HepG2 (cell line): Measurements from ENCODE around the gene EXOC7. TPM values are rescaled to one million over a fixed set of nuclear protein-coding genes. Genes with fewer than 3 reads are reported as not detected.

ENCODE experiments used
- AKAP8 ChIP-seq: sonication (generic); formaldehyde crosslinking; IDR thresholded peaks from 2 replicates; pipeline ENCODE4 v1.5.1; 2020; ENCODE audit warnings: mild to moderate bottlenecking, missing genetic modification reagents
- ATF5 ChIP-seq: sonication (generic); formaldehyde crosslinking; IDR thresholded peaks from 2 replicates; pipeline ENCODE4 v1.4.0; 2020; ENCODE audit warnings: mild to moderate bottlenecking, low read depth, missing genetic modification reagents
- ATF7 ChIP-seq, 2 experiments: fragments of 450-650 bp in 1 of 2; sonication (generic) in 1 of 2; formaldehyde crosslinking in 1 of 2; IDR thresholded peaks; 2 replicates each; pipeline versions ENCODE4 v1.4.0 to v1.6.1; 2016 to 2020; ENCODE audit warnings: antibody characterized with exemption in 1 of 2, mild to moderate bottlenecking in 1 of 2, missing genetic modification reagents in 1 of 2
- ATF7-NPFF ChIP-seq: sonication (generic); formaldehyde crosslinking; IDR thresholded peaks from 2 replicates; pipeline ENCODE4 v1.8.1; 2023; ENCODE audit warnings: mild to moderate bottlenecking, low read depth, missing genetic modification reagents, moderate library complexity
- CENPX ChIP-seq: sonication (generic); formaldehyde crosslinking; IDR thresholded peaks from 2 replicates; pipeline ENCODE4 v1.9.0; 2021; ENCODE audit warnings: mild to moderate bottlenecking, missing genetic modification reagents, moderate library complexity
- HCFC1 ChIP-seq: fragments of 150-350 bp; IDR thresholded peaks from 2 replicates; pipeline ENCODE4 v1.6.1; 2014; ENCODE audit warnings: low read depth, low read length
- HIC2 ChIP-seq: sonication (generic); formaldehyde crosslinking; IDR thresholded peaks from 2 replicates; pipeline ENCODE4 v1.9.0; 2022; ENCODE audit warnings: low read depth, missing genetic modification reagents
- HIVEP1 ChIP-seq: sonication (generic); formaldehyde crosslinking; IDR thresholded peaks from 2 replicates; pipeline ENCODE4 v1.4.0; 2020; ENCODE audit warnings: mild to moderate bottlenecking, missing genetic modification reagents
- ISL2 ChIP-seq: sonication (generic); formaldehyde crosslinking; IDR thresholded peaks from 2 replicates; pipeline ENCODE4 v1.5.0; 2020; ENCODE audit warnings: missing genetic modification reagents
- KAT8 ChIP-seq: IDR thresholded peaks from 2 replicates; pipeline ENCODE4 v1.6.1; 2016; ENCODE audit warnings: missing genetic modification reagents, missing compliant biosample characterization
- MTA3 ChIP-seq: sonication (generic); formaldehyde crosslinking; IDR thresholded peaks from 2 replicates; pipeline ENCODE4 v1.4.0; 2020; ENCODE audit warnings: missing genetic modification reagents
- MYC ChIP-seq: sonication (generic); formaldehyde crosslinking; IDR thresholded peaks from 2 replicates; pipeline ENCODE4 v1.9.0; 2021; ENCODE audit warnings: missing genetic modification reagents, borderline replicate concordance
- TFE3 ChIP-seq: IDR thresholded peaks from 2 replicates; pipeline ENCODE4 v1.6.1; 2016
- TOPORS ChIP-seq: sonication (generic); formaldehyde crosslinking; IDR thresholded peaks from 2 replicates; pipeline ENCODE4 v1.8.0; 2023; ENCODE audit warnings: mild to moderate bottlenecking, missing genetic modification reagents
- ZFP36 ChIP-seq: fragments of 150-350 bp; IDR thresholded peaks from 2 replicates; pipeline ENCODE4 v1.6.1; 2018; ENCODE audit warnings: borderline replicate concordance, low read length, low read depth; ENCODE audit not compliant: partially characterized antibody
- ZFP82 ChIP-seq: sonication (generic); formaldehyde crosslinking; IDR thresholded peaks from 2 replicates; pipeline ENCODE4 v1.5.1; 2020; ENCODE audit warnings: mild to moderate bottlenecking, missing genetic modification reagents, borderline replicate concordance
- ZFX ChIP-seq: sonication (generic); formaldehyde crosslinking; IDR thresholded peaks from 2 replicates; pipeline ENCODE4 v1.4.0; 2020; ENCODE audit warnings: mild to moderate bottlenecking, low read depth, missing genetic modification reagents, moderate library complexity
- ZFYVE20 ChIP-seq: sonication (generic); formaldehyde crosslinking; IDR thresholded peaks from 2 replicates; pipeline ENCODE4 v1.8.0; 2023; ENCODE audit warnings: low read depth, mild to moderate bottlenecking, moderate library complexity, missing genetic modification reagents, borderline replicate concordance
- ZNF138 ChIP-seq: sonication (generic); formaldehyde crosslinking; IDR thresholded peaks from 2 replicates; pipeline ENCODE4 v1.5.0; 2020; ENCODE audit warnings: mild to moderate bottlenecking, low read depth, missing genetic modification reagents
- ZNF350 ChIP-seq: sonication (generic); formaldehyde crosslinking; IDR thresholded peaks from 2 replicates; pipeline ENCODE4 v1.4.0; 2020; ENCODE audit warnings: mild to moderate bottlenecking, low read depth, missing genetic modification reagents, borderline replicate concordance
- ZNF451 ChIP-seq: sonication (generic); formaldehyde crosslinking; IDR thresholded peaks from 2 replicates; pipeline ENCODE4 v1.5.0; 2020; ENCODE audit warnings: mild to moderate bottlenecking, missing genetic modification reagents
- ZNF530 ChIP-seq: sonication (generic); formaldehyde crosslinking; IDR thresholded peaks from 2 replicates; pipeline ENCODE4 v1.5.0; 2020; ENCODE audit warnings: low read depth, mild to moderate bottlenecking, missing genetic modification reagents
- ZNF589 ChIP-seq: sonication (generic); formaldehyde crosslinking; conservative IDR thresholded peaks from 2 replicates; pipeline ENCODE4 v1.8.0; 2022; ENCODE audit warnings: mild to moderate bottlenecking, moderate library complexity, missing genetic modification reagents
- ZNF639 ChIP-seq: conservative IDR thresholded peaks from 2 replicates; pipeline ENCODE4 v1.6.1; 2018; ENCODE audit warnings: missing genetic modification reagents
- ZNF670 ChIP-seq: sonication (generic); formaldehyde crosslinking; IDR thresholded peaks from 2 replicates; pipeline ENCODE4 v1.8.0; 2022; ENCODE audit warnings: mild to moderate bottlenecking, missing genetic modification reagents, borderline replicate concordance
- ZNF839 ChIP-seq: sonication (generic); formaldehyde crosslinking; IDR thresholded peaks from 2 replicates; pipeline ENCODE4 v1.4.0; 2020; ENCODE audit warnings: missing genetic modification reagents, mild to moderate bottlenecking, borderline replicate concordance
- ZSCAN9 ChIP-seq: IDR thresholded peaks from 2 replicates; pipeline ENCODE4 v1.6.1; 2016; ENCODE audit warnings: borderline replicate concordance
- polyA plus RNA-seq, 8 experiments: library from polyadenylated mRNA; depleted of rRNA in 3 of 8; stranded (reverse) in 7 of 8; unstranded in 1 of 8; fragments of >200 nt; fragmentation: Illumina TruSeq in 4 of 8; extraction: Trizol in 4 of 8; gene quantifications; 2 replicates each; pipeline versions ENCODE4 v1.2.1 to v1.2.3, GENCODE V29; 2011 to 2016; ENCODE audit warnings: low read depth in 4 of 8, missing spikeins in 1 of 8, mixed read lengths in 1 of 8; ENCODE audit not compliant: insufficient read depth in 1 of 8
- total RNA-seq, 5 experiments: library from RNA; depleted of rRNA; stranded (reverse); fragments of >200 nt; fragmentation: Illumina TruSeq; extraction: Trizol; gene quantifications; 2 replicates each; pipeline ENCODE4 v1.2.3, GENCODE V29; 2016; ENCODE audit warnings: low read depth in 1 of 5

Gene EXOC7
- total and polyA plus RNA-seq, 2 of the 13 experiments (the other 11 are each of a cell fraction or from before 2014, with no cell fraction given) = 86.9 to 116 TPM

- TF ChIP-seq ZNF138 (peak; percentile 85; the same call in 1 of the 2 replicates), ISL2 (no peak), AKAP8 (CRISPR knock-in tag) (peak; percentile 8; the same call in 1 of the 2 replicates), ATF5 (no peak; the same call in 1 of the 2 replicates), ZNF350 (CRISPR knock-in tag) (no peak), ZNF530 (CRISPR knock-in tag) (0 out of 2 replicates have a peak, but pooled peaks have one; percentile 57), ZSCAN9 (CRISPR knock-in tag) (peak; percentile 21; the same call in 1 of the 2 replicates), HIVEP1 (CRISPR knock-in tag) (no peak), ZFP36 (no peak), MYC (CRISPR knock-in tag) (peak; percentile 10; the same call in 1 of the 2 replicates), ZNF670 (CRISPR knock-in tag) (no peak), ATF7 (IDR thresholded peaks at IDR 0.05) (no peak), ATF7 (CRISPR knock-in tag; IDR thresholded peaks at IDR 0.05) (no peak), ZNF451 (CRISPR knock-in tag) (no peak; the same call in 1 of the 2 replicates), HIC2 (CRISPR knock-in tag) (0 out of 2 replicates have a peak, but pooled peaks have one; percentile 36), HCFC1 (no peak), CENPX (CRISPR knock-in tag) (no peak), TFE3 (CRISPR knock-in tag) (no peak), KAT8 (no peak), MTA3 (CRISPR knock-in tag) (no peak), ATF7-NPFF (CRISPR knock-in tag) (no peak), ZNF839 (CRISPR knock-in tag) (peak; percentile 39; the same call in 1 of the 2 replicates), ZFP82 (CRISPR knock-in tag) (no peak), TOPORS (CRISPR knock-in tag) (no peak), ZFX (CRISPR knock-in tag) (no peak), ZFYVE20 (CRISPR knock-in tag) (no peak), ZNF639 (CRISPR knock-in tag) (no peak), ZNF589 (CRISPR knock-in tag) (no peak)
These were observed 678 bp downstream of the EXOC7 start (continued) for GRCh38 chr17:76102944-76103273.
